ENCODE measurements around the gene RUNX1.

GRCh38 chr21:35077466-35077865 is 28.4 kb upstream of the RUNX1 start:
- TF ChIP-seq EZH2 (IDR thresholded peaks at IDR 0.05; ENCODE audit: low read length, unreplicated experiment) (no peak), CTCF (conservative IDR thresholded peaks at IDR 0.05; ENCODE audit: low read depth, low read length) (no peak), EZH2phosphoT487 (IDR thresholded peaks at IDR 0.05; ENCODE audit: borderline replicate concordance, low read length) (no peak)
